Epithelial cell of alveolus of lung (primary cell): ENCODE measurements around the gene EARS2. TPM values are rescaled to one million over a fixed set of nuclear protein-coding genes. Genes with fewer than 3 reads are reported as not detected.

ENCODE experiments used
- total RNA-seq: library from RNA; depleted of rRNA; stranded (reverse); fragments of >200 nt; gene quantifications from 2 replicates; pipeline ENCODE4 v1.2.1, GENCODE V29; 2015

EARS2 gene
- 20.2 and 32.7 TPM in 2 replicates for total RNA-seq

DNA sequence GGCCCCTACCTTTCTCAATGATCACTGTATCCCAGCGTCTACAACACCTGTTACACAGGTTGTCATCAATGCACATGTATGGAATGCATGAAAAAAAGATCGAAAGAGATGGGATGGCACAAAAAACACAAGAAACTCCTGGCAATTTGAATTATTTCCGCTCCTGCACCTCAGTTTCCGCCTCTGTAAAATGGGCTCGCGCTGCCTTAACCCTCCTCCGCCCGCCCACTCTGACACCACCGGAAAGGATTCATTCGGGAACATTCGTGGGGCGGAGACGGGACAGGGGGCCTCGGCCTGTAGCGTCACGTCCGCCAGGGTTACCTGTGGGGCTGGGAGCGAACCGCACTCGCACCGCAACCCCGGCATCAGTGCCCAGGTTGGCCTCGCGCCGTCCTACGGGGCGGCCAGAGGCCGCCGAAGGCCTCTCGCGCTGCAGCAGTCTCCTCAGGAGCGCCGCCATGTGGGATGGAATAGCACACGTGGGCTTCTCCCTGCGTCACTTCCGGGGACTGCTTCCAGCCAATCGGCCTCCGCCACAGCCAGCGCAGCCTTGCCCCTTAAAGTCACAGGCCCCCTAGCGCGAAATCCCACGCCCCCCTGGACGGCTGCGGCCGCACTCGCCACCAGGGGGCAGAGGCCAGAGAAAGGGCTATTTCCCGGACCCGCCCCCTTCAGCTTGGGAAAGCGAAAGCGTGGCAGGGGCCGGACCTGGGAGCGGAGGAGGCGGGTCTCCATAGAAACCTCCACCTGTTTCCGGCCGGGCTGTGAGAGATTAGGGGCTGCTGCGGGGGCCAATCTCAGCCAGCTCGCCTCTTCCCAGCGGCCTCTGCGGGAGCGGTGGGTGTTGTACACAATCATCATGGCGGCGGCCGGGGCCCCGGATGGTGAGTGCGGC is at the start of gene EARS2, which contains the start of gene UBFD1:
Gene EARS2, minus strand, starts transcription at position 470 of the 898 bp plus-strand sequence. Its CDS starts 7 bp downstream, at position 463.
Gene UBFD1, plus strand, starts transcription at position 847 of the 898 bp plus-strand sequence. Its CDS starts 16 bp downstream, at position 863.

GRCh38 chr16:23595951-23596720 is 39.0 kb upstream of the EARS2 start, which contains the start of gene NDUFAB1:
Gene NDUFAB1 (minus strand): TSS chr16:23596316. CDS start chr16:23596290, 26 bp downstream.

DNA sequence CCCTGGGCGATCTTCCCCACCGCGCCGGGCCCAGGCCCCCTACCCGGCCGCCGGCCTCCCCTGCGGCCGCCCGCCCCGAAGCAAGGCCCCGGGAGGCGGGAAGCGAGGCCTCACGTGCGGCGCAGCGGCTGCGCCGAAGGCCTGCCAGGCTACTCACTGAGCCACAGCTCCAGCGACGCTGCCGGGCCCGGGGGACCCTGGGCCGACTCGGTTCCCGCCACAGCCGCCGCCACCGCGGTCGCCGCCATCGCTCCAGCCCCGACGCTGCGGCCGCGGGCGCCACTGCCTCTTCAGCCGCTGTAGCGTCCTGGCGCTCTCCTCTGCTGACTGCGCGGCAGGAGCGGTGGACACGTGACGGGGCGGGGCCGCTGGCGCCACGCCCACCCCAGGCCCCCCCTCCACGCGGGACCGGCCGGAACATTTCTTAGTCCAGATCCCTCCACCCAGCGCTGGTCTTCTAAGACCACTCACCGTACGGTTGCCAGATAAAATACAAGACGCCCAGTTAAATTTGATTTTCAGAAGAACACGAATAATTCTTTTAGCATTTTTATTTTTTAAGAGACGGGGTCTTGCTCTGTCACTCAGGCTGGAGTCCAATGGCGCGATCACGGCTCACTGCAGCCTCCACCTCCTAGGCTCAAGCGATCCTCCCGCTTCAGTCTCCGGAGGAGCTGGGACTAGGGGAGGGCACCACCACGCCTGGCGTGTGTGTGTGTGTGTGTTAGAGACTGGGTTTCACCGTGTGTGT is 46.8 kb downstream of the EARS2 start, which contains the start of gene GGA2:
Gene GGA2, minus strand, starts transcription at position 331 of the 751 bp plus-strand sequence. Its CDS starts 83 bp downstream, at position 248.

Other genes starting within 250 kb of the EARS2 start
- gene COG7, start 104.2 kb downstream of the EARS2 start, total RNA-seq, result 11.1 and 14.0 TPM in 2 replicates
- gene GGA2, start 46.9 kb downstream of the EARS2 start, total RNA-seq, result 13.4 and 19.6 TPM in 2 replicates
- 92.5 and 113 TPM in 2 replicates for gene UBFD1, start 377 bp upstream of the EARS2 start, total RNA-seq
- gene NDUFAB1, start 39.0 kb upstream of the EARS2 start, total RNA-seq, result 135 and 140 TPM in 2 replicates
- gene PALB2, start 84.0 kb upstream of the EARS2 start, total RNA-seq, result 10.3 and 14.7 TPM in 2 replicates
- gene DCTN5, start 84.1 kb upstream of the EARS2 start, total RNA-seq, result 39.3 and 43.7 TPM in 2 replicates
- gene PLK1, start 121.5 kb upstream of the EARS2 start, total RNA-seq, result 28.6 and 58.6 TPM in 2 replicates
- gene ERN2, start 155.9 kb upstream of the EARS2 start, total RNA-seq, result under 0.01 TPM in 1 of 2 replicates, not detected in the other
- not detected in 2 replicates for gene CHP2, start 197.7 kb upstream of the EARS2 start, total RNA-seq